Measurements from ENCODE around the gene SSBP1. TPM values are rescaled to one million over a fixed set of nuclear protein-coding genes. Genes with fewer than 3 reads are reported as not detected.

The SSBP1 gene
- total RNA-seq, 2 experiments from 2014 or later, result 177 to 178 TPM

GRCh38 chr7:141691961-141692360, 46.2 kb upstream of the SSBP1 start:
- H3K36me3 ChIP-seq (ENCODE audit: insufficient read depth, low read length), result no peaks in the 10 kb centered on the region
- no peaks in the 10 kb centered on the region for H3K9me2 ChIP-seq (ENCODE audit: insufficient read depth, low read length)
- no peaks in the 10 kb centered on the region for H3K9me3 ChIP-seq (ENCODE audit: low read length)
- H3K4me1 ChIP-seq (ENCODE audit: insufficient read depth, low read length, poor library complexity, severe bottlenecking), result no peaks in the 10 kb centered on the region
- DNase-seq (ENCODE audit: low spot score), result no peak
- no peaks in the 10 kb centered on the region; the same call in 1 of the 2 replicates for H4K20me1 ChIP-seq (ENCODE audit: insufficient read depth, low read length)
- TF ChIP-seq EZH2phosphoT487 (IDR thresholded peaks at IDR 0.05; ENCODE audit: borderline replicate concordance, low read depth, low read length), result no peak
- no peak for TF ChIP-seq CTCF (conservative IDR thresholded peaks at IDR 0.05; ENCODE audit: low read length)
- ChIA-PET POLR2A (no interaction called here), CTCF (ENCODE audit: unreplicated experiment) (no interaction called here)
- intact Hi-C loops (cut with micrococcal nuclease; ENCODE audit: unreplicated experiment), result no loop called here
- H2AFZ ChIP-seq (ENCODE audit: low read length), result no peak overlapping the region
- no peak overlapping the region for H3K27ac ChIP-seq (ENCODE audit: low read depth, low read length, poor library complexity, severe bottlenecking)
- H3K4me3 ChIP-seq (ENCODE audit: low read depth, low read length, poor library complexity, severe bottlenecking), result no peak overlapping the region
- no peak overlapping the region for H3K4me2 ChIP-seq (ENCODE audit: low read length)
- no peaks in the 10 kb centered on the region for H3K79me2 ChIP-seq (ENCODE audit: insufficient read depth, low read depth, low read length)
- no TSS peak for BruUV-seq (replicated peaks)

GRCh38 chr7:141693082-141693481, 45.1 kb upstream of the SSBP1 start:
- intact Hi-C loops (cut with micrococcal nuclease; ENCODE audit: unreplicated experiment), result no loop called here
- H3K4me3 ChIP-seq (ENCODE audit: low read depth, low read length, poor library complexity, severe bottlenecking), result no peak overlapping the region
- DNase-seq (ENCODE audit: low spot score), result no peak
- no peaks in the 10 kb centered on the region for H3K9me2 ChIP-seq (ENCODE audit: insufficient read depth, low read length)
- H3K79me2 ChIP-seq (ENCODE audit: insufficient read depth, low read depth, low read length), result no peaks in the 10 kb centered on the region
- no peak overlapping the region for H3K4me2 ChIP-seq (ENCODE audit: low read length)
- H3K4me1 ChIP-seq (ENCODE audit: insufficient read depth, low read length, poor library complexity, severe bottlenecking), result no peaks in the 10 kb centered on the region
- H3K9me3 ChIP-seq (ENCODE audit: low read length), result no peaks in the 10 kb centered on the region
- ChIA-PET POLR2A (no interaction called here), CTCF (ENCODE audit: unreplicated experiment) (no interaction called here)
- no peak overlapping the region for H3K27ac ChIP-seq (ENCODE audit: low read depth, low read length, poor library complexity, severe bottlenecking)
- no peak for TF ChIP-seq CTCF (conservative IDR thresholded peaks at IDR 0.05; ENCODE audit: low read length)
- H3K36me3 ChIP-seq (ENCODE audit: insufficient read depth, low read length), result no peaks in the 10 kb centered on the region
- BruUV-seq (replicated peaks), result no TSS peak
- no peak overlapping the region for H2AFZ ChIP-seq (ENCODE audit: low read length)
- H4K20me1 ChIP-seq (ENCODE audit: insufficient read depth, low read length), result no peaks in the 10 kb centered on the region; the same call in 1 of the 2 replicates

GRCh38 chr7:141695803-141696289, 42.3 kb upstream of the SSBP1 start:
- no peaks in the 10 kb centered on the region for H3K9me2 ChIP-seq (ENCODE audit: insufficient read depth, low read length)
- intact Hi-C loops (cut with micrococcal nuclease; ENCODE audit: unreplicated experiment), result no loop called here
- H2AFZ ChIP-seq (ENCODE audit: low read length), result no peak overlapping the region
- H3K9me3 ChIP-seq (ENCODE audit: low read length), result no peaks in the 10 kb centered on the region
- H3K4me1 ChIP-seq (ENCODE audit: insufficient read depth, low read length, poor library complexity, severe bottlenecking), result peaks cover under 1% of the 10 kb centered on the region
- BruUV-seq (replicated peaks), result no TSS peak
- H3K27ac ChIP-seq (ENCODE audit: low read depth, low read length, poor library complexity, severe bottlenecking), result no peak overlapping the region
- H3K4me3 ChIP-seq (ENCODE audit: low read depth, low read length, poor library complexity, severe bottlenecking), result no peak overlapping the region
- no peaks in the 10 kb centered on the region for H3K79me2 ChIP-seq (ENCODE audit: insufficient read depth, low read depth, low read length)
- H4K20me1 ChIP-seq (ENCODE audit: insufficient read depth, low read length), result no peaks in the 10 kb centered on the region; the same call in 1 of the 2 replicates
- H3K4me2 ChIP-seq (ENCODE audit: low read length), result no peak overlapping the region
- TF ChIP-seq EZH2phosphoT487 (IDR thresholded peaks at IDR 0.05; ENCODE audit: borderline replicate concordance, low read depth, low read length), result no peak
- TF ChIP-seq CTCF (conservative IDR thresholded peaks at IDR 0.05; ENCODE audit: low read length), result no peak
- ChIA-PET CTCF (ENCODE audit: unreplicated experiment) (no interaction called here), POLR2A (interaction anchor here (0.5 to 1.4 kb wide), 5 partner anchors 9 to 1010 kb away, joined by 3 to 8 read pairs (median 4); no protein-coding TSS in a partner anchor)
- no peaks in the 10 kb centered on the region for H3K36me3 ChIP-seq (ENCODE audit: insufficient read depth, low read length)
- DNase-seq (ENCODE audit: low spot score), result no peak

All from OCI-LY7 (cell line).